ENCODE results near the gene PRKCZ. TPM values are rescaled to one million over a fixed set of nuclear protein-coding genes. Genes with fewer than 3 reads are reported as not detected.

Gene PRKCZ
- total and polyA plus RNA-seq, 2 experiments from 2014 or later: 26.2 to 36.9 TPM

DNA sequence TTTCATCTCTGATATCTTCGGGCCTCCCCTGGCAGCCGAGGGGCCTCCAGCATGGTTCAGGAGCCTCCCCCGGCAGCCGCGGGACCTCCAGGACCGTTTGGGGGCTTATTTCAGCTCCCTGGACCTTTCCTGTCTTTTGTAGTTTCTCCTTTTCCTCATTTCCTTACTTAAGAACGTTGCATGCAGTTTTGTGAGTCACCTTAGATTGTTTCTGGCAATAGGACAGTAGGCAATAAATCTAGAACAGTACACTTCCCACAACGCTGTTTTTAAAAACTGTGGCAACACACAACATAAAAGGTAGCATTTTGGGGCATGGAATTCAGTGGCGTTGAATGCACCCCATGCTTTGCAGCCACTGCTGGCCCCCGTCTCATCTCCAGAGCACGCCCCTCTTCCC, 120.0 kb downstream of the PRKCZ start:
- H3K36me3 Mint-ChIP-seq (ENCODE audit: low read depth): peaks cover 14% of the 10 kb centered on the region
- no peaks in the 10 kb centered on the region for H3K9me3 Mint-ChIP-seq
- DNase-seq (ENCODE audit: low spot score) (no peak), ATAC-seq (no peak)
- peaks cover 6% of the 10 kb centered on the region for H3K4me1 Mint-ChIP-seq
- Histone ChIP-seq H3K4me1 (ENCODE audit: insufficient read depth) (0 out of 2 replicates have a peak, but pooled peaks cover under 1% of the 10 kb centered on the region), H3K79me2 (replicated peaks; ENCODE audit: insufficient read depth) (no peaks in the 10 kb centered on the region), H3K27ac (ENCODE audit: low read depth) (no peak overlapping the region), H3F3A (replicated peaks; ENCODE audit: low read depth) (peaks cover 10% of the 10 kb centered on the region; the same call in 1 of the 2 replicates), H2AFZ (no peak overlapping the region), H3K4me3 (no peak overlapping the region), H3K9me2 (ENCODE audit: insufficient read depth) (no peaks in the 10 kb centered on the region), H3K4me2 (no peak overlapping the region), H4K20me1 (replicated peaks; ENCODE audit: insufficient read depth) (no peaks in the 10 kb centered on the region; the same call in 1 of the 2 replicates), H3K27me3 (ENCODE audit: insufficient read depth) (no peaks in the 10 kb centered on the region), H3K36me3 (ENCODE audit: insufficient read depth) (no peaks in the 10 kb centered on the region)
- H3K27ac Mint-ChIP-seq: no peak overlapping the region
- no peak overlapping the region for H3K4me3 Mint-ChIP-seq
- no peak for TF ChIP-seq EZH2 (IDR thresholded peaks at IDR 0.05; ENCODE audit: low read depth, unreplicated experiment)
- TF ChIP-seq, protein P1, sequence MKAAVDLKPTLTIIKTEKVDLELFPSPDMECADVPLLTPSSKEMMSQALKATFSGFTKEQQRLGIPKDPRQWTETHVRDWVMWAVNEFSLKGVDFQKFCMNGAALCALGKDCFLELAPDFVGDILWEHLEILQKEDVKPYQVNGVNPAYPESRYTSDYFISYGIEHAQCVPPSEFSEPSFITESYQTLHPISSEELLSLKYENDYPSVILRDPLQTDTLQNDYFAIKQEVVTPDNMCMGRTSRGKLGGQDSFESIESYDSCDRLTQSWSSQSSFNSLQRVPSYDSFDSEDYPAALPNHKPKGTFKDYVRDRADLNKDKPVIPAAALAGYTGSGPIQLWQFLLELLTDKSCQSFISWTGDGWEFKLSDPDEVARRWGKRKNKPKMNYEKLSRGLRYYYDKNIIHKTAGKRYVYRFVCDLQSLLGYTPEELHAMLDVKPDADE (IDR thresholded peaks at IDR 0.05): no peak
- no peak for TF ChIP-seq EZH2phosphoT487 (IDR thresholded peaks at IDR 0.05; ENCODE audit: unreplicated experiment)
- peaks cover 7% of the 10 kb centered on the region for H3K27me3 Mint-ChIP-seq (ENCODE audit: insufficient read depth, low read depth, poor library complexity)

DNA sequence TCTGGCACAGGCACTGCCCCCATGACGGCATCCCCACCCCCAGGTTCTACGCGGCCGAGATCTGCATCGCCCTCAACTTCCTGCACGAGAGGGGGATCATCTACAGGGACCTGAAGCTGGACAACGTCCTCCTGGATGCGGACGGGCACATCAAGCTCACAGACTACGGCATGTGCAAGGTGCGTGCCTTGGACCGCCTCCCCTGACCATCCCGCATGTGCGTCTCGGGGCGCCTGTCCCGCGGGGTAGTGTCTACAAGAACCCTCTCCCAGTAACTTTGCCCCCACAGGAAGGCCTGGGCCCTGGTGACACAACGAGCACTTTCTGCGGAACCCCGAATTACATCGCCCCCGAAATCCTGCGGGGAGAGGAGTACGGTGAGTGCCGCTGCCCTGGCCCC, 121.8 kb downstream of the PRKCZ start:
- no peaks in the 10 kb centered on the region for H3K9me2 ChIP-seq (ENCODE audit: insufficient read depth)
- Mint-ChIP-seq H3K9me3 (no peaks in the 10 kb centered on the region), H3K27ac (no peak overlapping the region), H3K36me3 (ENCODE audit: low read depth) (peaks cover 22% of the 10 kb centered on the region), H3K4me3 (no peak overlapping the region), H3K27me3 (ENCODE audit: insufficient read depth, low read depth, poor library complexity) (peaks cover 7% of the 10 kb centered on the region), H3K4me1 (peaks cover 4% of the 10 kb centered on the region)
- no peaks in the 10 kb centered on the region; the same call in 1 of the 2 replicates for H4K20me1 ChIP-seq (replicated peaks; ENCODE audit: insufficient read depth)
- H3K4me2 ChIP-seq: no peak overlapping the region
- no peaks in the 10 kb centered on the region for H3K27me3 ChIP-seq (ENCODE audit: insufficient read depth)
- no peaks in the 10 kb centered on the region for H3K36me3 ChIP-seq (ENCODE audit: insufficient read depth)
- H3K4me1 ChIP-seq (ENCODE audit: insufficient read depth): no peaks in the 10 kb centered on the region
- H2AFZ ChIP-seq: no peak overlapping the region
- no peak overlapping the region for H3K27ac ChIP-seq (ENCODE audit: low read depth)
- DNase-seq (ENCODE audit: low spot score) (no peak), ATAC-seq (no peak)
- H3K79me2 ChIP-seq (replicated peaks; ENCODE audit: insufficient read depth): no peaks in the 10 kb centered on the region
- peaks cover 6% of the 10 kb centered on the region; the same call in 1 of the 2 replicates for H3F3A ChIP-seq (replicated peaks; ENCODE audit: low read depth)
- H3K4me3 ChIP-seq: no peak overlapping the region
- TF ChIP-seq ZNF331 (CRISPR knock-in tag; IDR thresholded peaks at IDR 0.05; ENCODE audit: low read depth): no peak
- TF ChIP-seq, protein P2, sequence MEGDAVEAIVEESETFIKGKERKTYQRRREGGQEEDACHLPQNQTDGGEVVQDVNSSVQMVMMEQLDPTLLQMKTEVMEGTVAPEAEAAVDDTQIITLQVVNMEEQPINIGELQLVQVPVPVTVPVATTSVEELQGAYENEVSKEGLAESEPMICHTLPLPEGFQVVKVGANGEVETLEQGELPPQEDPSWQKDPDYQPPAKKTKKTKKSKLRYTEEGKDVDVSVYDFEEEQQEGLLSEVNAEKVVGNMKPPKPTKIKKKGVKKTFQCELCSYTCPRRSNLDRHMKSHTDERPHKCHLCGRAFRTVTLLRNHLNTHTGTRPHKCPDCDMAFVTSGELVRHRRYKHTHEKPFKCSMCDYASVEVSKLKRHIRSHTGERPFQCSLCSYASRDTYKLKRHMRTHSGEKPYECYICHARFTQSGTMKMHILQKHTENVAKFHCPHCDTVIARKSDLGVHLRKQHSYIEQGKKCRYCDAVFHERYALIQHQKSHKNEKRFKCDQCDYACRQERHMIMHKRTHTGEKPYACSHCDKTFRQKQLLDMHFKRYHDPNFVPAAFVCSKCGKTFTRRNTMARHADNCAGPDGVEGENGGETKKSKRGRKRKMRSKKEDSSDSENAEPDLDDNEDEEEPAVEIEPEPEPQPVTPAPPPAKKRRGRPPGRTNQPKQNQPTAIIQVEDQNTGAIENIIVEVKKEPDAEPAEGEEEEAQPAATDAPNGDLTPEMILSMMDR (conservative IDR thresholded peaks at IDR 0.05; ENCODE audit: low read depth in 2 of 2): no peak
- TF ChIP-seq EZH2phosphoT487 (IDR thresholded peaks at IDR 0.05; ENCODE audit: unreplicated experiment): no peak
- TF ChIP-seq POLR2AphosphoS5 (IDR thresholded peaks at IDR 0.05; ENCODE audit: low read depth): no peak
- no peak for TF ChIP-seq EZH2 (IDR thresholded peaks at IDR 0.05; ENCODE audit: low read depth, unreplicated experiment)
- TF ChIP-seq, protein P1 (IDR thresholded peaks at IDR 0.05): no peak
- TF ChIP-seq NANOG (IDR thresholded peaks at IDR 0.05; ENCODE audit: borderline replicate concordance): no peak
- no peak for TF ChIP-seq ZNF114 (CRISPR knock-in tag; IDR thresholded peaks at IDR 0.05)
- no peak for TF ChIP-seq STAT1 (IDR thresholded peaks at IDR 0.05; ENCODE audit: unreplicated experiment)
- no peak for TF ChIP-seq JUNB (IDR thresholded peaks at IDR 0.05; ENCODE audit: unreplicated experiment)
- TF ChIP-seq, protein P3, sequence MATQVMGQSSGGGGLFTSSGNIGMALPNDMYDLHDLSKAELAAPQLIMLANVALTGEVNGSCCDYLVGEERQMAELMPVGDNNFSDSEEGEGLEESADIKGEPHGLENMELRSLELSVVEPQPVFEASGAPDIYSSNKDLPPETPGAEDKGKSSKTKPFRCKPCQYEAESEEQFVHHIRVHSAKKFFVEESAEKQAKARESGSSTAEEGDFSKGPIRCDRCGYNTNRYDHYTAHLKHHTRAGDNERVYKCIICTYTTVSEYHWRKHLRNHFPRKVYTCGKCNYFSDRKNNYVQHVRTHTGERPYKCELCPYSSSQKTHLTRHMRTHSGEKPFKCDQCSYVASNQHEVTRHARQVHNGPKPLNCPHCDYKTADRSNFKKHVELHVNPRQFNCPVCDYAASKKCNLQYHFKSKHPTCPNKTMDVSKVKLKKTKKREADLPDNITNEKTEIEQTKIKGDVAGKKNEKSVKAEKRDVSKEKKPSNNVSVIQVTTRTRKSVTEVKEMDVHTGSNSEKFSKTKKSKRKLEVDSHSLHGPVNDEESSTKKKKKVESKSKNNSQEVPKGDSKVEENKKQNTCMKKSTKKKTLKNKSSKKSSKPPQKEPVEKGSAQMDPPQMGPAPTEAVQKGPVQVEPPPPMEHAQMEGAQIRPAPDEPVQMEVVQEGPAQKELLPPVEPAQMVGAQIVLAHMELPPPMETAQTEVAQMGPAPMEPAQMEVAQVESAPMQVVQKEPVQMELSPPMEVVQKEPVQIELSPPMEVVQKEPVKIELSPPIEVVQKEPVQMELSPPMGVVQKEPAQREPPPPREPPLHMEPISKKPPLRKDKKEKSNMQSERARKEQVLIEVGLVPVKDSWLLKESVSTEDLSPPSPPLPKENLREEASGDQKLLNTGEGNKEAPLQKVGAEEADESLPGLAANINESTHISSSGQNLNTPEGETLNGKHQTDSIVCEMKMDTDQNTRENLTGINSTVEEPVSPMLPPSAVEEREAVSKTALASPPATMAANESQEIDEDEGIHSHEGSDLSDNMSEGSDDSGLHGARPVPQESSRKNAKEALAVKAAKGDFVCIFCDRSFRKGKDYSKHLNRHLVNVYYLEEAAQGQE (IDR thresholded peaks at IDR 0.05; ENCODE audit: unreplicated experiment): no peak
- TF ChIP-seq CREB1 (CRISPR knock-in tag; IDR thresholded peaks at IDR 0.05; ENCODE audit: low read depth): no peak
